Right cardiac atrium (tissue), 5 donors: ENCODE data around the gene PRKN. TPM values are rescaled to one million over a fixed set of nuclear protein-coding genes. Genes with fewer than 3 reads are reported as not detected.
A peak's percentile ranks its signal among the peaks of the same experiment; 100 is the strongest.

ENCODE experiments used
- ATAC-seq, 2 donors: fragments of 200-7000 bp; cut with Tn5 transposase; one replicate each; pipeline versions ENCODE4 v1.8.0 to v1.9.1; 2020; ENCODE audit warnings: moderate library complexity in 2 of 2, mild to moderate bottlenecking in 1 of 2
- DNase-seq, 3 donors: peaks; one replicate each; pipeline ENCODE4 v3.0.0-alpha.2; 2020
- H3K27ac ChIP-seq: one replicate; pipeline ENCODE4 v1.5.1; 2013; ENCODE audit warnings: mild to moderate bottlenecking, low read length, control low read depth, moderate library complexity
- H3K27me3 ChIP-seq: one replicate; pipeline ENCODE4 v1.6.1; 2013; ENCODE audit not compliant: control insufficient read depth, insufficient read depth
- H3K4me1 ChIP-seq: one replicate; pipeline ENCODE4 v1.6.1; 2013; ENCODE audit warnings: low read length; ENCODE audit not compliant: control insufficient read depth, insufficient read depth
- H3K4me3 ChIP-seq: one replicate; pipeline ENCODE4 v1.5.1; 2013; ENCODE audit warnings: low read length, control low read depth
- H3K9me3 ChIP-seq: one replicate; pipeline ENCODE4 v1.6.1; 2013; ENCODE audit warnings: low read length; ENCODE audit not compliant: control insufficient read depth
- WGBS: extraction: QIAGEN DNeasy Blood & Tissue Kit; methylation state at CpG from one replicate; pipeline ENCODE4 v1.1.7; 2013; 5-methylcytosine and 5-hydroxymethylcytosine counted together
- intact Hi-C, 4 donors: fragments of 100-400 bp; cut with DNase I; formaldehyde crosslinking; loops; one replicate each; pipeline versions ENCODE4 v1.11.0 to v1.14.0; 2022 to 2023
- polyA plus RNA-seq: library from polyadenylated mRNA; stranded (reverse); fragments of 200-250 nt; gene quantifications from one replicate; pipeline ENCODE4 v1.2.3, GENCODE V29; 2013
- total RNA-seq, 4 donors: library from RNA; stranded (reverse); fragmentation: NEBNext Ultra II Directional; extraction: Animal tissue kit (Norgen Biotek cat#: 25700); gene quantifications; one replicate each; pipeline ENCODE4 v1.2.1, GENCODE V29; 2021
- donor health status: healthy with polysubstance abuse.
- donor health status: DM: no; HTN: yes; CAD: no.
- donor health status: DM: no; HTN: no; CAD: no.
- donor health status: DM: no; HTN: yes; CAD: no; lungs with severe emphysema.
- donor health status: DM: yes; HTN: yes; CAD: no.

Gene PRKN
- total and polyA plus RNA-seq, 5 donors, result 9.6 to 33.0 (median 24.8) TPM

- WGBS, result 76% methylated on average over 8 of the region's 8 CpGs
- H3K4me1 ChIP-seq, result no peaks in the 10 kb centered on the region
- ATAC-seq (no peak), DNase-seq (no peak)
- H3K27ac ChIP-seq, result no peak overlapping the region
- H3K27me3 ChIP-seq, result no peaks in the 10 kb centered on the region
- intact Hi-C loops, result no loop called here
- no peak overlapping the region for H3K4me3 ChIP-seq
- peaks cover 3% of the 10 kb centered on the region for H3K9me3 ChIP-seq
Observed at GRCh38 chr6:161792851-161793493, 934.6 kb downstream of the PRKN start.

DNA sequence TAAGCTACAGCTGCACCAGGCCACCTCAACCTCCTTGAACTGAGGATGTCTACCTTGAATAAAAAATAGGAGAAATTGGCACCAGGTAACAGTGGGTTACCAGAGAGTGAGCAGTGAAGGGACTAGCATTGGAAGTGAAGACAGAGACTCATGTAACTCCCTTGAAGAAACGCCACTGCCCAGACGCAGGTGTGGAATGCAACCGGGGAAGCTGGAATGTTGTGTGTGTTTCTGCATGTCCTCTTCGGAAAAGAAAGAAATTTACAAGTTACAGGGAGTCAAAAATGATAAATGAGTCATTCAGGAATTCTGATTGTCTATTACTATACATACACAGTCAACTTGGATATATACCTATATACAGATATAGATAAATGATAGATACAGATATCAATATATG lies 939.0 kb downstream of the PRKN start:
- no peak for ATAC-seq
- 83% methylated on average over 4 of the region's 4 CpGs for whole genome bisulfite sequencing
- H3K27me3 ChIP-seq, result no peaks in the 10 kb centered on the region
- DNase-seq, result no peak
- H3K27ac ChIP-seq, result no peak overlapping the region
- H3K4me3 ChIP-seq, result no peak overlapping the region
- intact Hi-C loops, result no loop called here
- H3K4me1 ChIP-seq, result no peaks in the 10 kb centered on the region
- H3K9me3 ChIP-seq, result peaks cover 3% of the 10 kb centered on the region

GRCh38 chr6:161772176-161772575 lies 955.4 kb downstream of the PRKN start:
- Histone ChIP-seq H3K9me3 (no peaks in the 10 kb centered on the region), H3K4me1 (no peaks in the 10 kb centered on the region), H3K27me3 (no peaks in the 10 kb centered on the region), H3K27ac (no peak overlapping the region), H3K4me3 (no peak overlapping the region)
- DNase-seq, result no peak
- 90% methylated on average over 7 of the region's 7 CpGs for WGBS
- intact Hi-C loops, result no loop called here
- no peak for ATAC-seq

DNA sequence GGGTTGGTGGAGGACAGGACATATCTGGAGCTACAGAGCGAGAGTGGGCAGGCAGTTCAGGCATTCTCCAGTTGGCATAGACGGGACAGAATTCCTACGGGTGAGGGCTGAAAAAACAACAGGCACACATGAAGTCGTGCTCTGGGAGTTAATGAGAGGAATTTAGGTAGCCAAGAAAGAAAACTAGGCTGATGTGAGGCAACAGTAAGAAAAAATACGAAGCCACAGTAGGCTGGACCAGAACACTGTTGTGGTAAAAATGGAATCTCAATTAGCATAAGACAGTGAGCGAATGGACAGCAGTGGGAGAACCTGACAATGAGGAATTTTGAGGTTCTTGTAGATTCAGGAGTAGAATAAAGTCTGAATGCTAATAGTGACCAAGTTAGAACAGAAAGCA lies 965.6 kb downstream of the PRKN start:
- WGBS, result 88% methylated on average over 6 of the region's 6 CpGs
- no peaks in the 10 kb centered on the region for H3K9me3 ChIP-seq
- intact Hi-C loops, result no loop called here
- DNase-seq (no peak), ATAC-seq (no peak)
- H3K4me3 ChIP-seq, result no peak overlapping the region
- no peaks in the 10 kb centered on the region for H3K27me3 ChIP-seq
- H3K27ac ChIP-seq, result no peak overlapping the region
- H3K4me1 ChIP-seq, result no peaks in the 10 kb centered on the region

DNA sequence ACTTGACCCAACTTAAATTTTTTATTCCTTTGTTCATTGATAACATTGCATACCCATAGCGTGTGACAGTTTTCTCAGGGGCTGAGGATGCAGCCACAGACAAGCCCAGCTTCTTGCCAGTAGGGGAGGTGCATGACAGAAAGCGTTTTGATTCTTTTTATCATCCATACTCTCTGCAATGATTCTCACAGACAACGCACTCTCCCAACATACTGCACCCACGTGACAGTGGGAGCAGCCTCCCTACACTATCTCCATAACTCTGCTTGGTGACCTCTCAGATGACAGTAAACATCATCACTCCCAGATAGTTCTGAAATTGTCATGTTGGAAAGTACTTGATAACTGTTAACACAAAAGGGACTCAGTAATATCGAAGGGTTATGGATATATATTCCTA lies 972.5 kb downstream of the PRKN start:
- intact Hi-C loops, result no loop called here
- H3K27ac ChIP-seq, result no peak overlapping the region
- WGBS, result 61% methylated on average over 5 of the region's 5 CpGs
- no peak overlapping the region for H3K4me3 ChIP-seq
- no peak for DNase-seq
- no peaks in the 10 kb centered on the region for H3K27me3 ChIP-seq
- H3K9me3 ChIP-seq, result no peaks in the 10 kb centered on the region
- no peaks in the 10 kb centered on the region for H3K4me1 ChIP-seq
- no peak for ATAC-seq

DNA sequence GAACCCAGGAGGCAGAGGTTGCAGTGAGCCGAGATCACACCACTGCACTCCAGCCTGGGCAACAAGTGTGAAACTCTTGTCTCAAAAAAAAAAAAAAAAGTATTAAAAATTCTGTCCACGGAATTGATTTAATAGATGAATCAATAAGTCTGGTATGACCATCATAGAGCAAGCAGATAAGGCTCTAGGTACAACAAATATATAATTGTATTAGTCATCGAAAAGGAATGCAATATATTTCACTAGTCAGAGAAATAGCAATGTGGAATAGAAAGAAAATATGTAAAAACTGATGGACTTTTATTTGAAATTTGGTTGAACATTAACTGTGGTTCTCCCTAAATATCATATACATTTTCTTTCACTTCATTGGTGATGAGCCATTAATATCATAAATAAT lies 976.9 kb downstream of the PRKN start:
- intact Hi-C loops, result no loop called here
- 93% methylated on average over 3 of the region's 3 CpGs for WGBS
- ATAC-seq (no peak), DNase-seq (no peak)
- Histone ChIP-seq H3K4me3 (no peak overlapping the region), H3K4me1 (no peaks in the 10 kb centered on the region), H3K9me3 (no peaks in the 10 kb centered on the region), H3K27me3 (no peaks in the 10 kb centered on the region), H3K27ac (no peak overlapping the region)

DNA sequence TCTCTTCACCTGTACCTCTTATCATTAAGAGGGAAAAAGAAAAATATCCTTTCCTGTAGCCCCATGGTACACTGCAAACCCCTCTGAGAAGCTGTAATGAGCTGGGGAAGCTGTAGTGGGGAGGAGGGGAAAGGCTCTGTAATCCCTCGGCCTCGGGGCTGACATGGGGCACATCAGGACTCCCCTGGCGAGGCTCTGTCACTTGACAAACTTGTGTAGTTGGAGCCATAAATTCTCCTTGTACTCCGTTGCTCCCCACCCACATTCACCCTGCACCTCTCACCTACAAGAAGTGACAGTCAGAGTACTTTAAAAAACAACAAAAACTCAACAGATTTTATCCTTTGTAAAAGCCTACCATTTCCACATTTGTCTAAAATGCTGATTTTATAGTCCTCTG lies 978.0 kb downstream of the PRKN start:
- 78% methylated on average over 4 of the region's 4 CpGs for WGBS
- intact Hi-C loops, result no loop called here
- no peak for DNase-seq
- Histone ChIP-seq H3K4me3 (no peak overlapping the region), H3K4me1 (no peaks in the 10 kb centered on the region), H3K27me3 (no peaks in the 10 kb centered on the region), H3K9me3 (no peaks in the 10 kb centered on the region), H3K27ac (no peak overlapping the region)
- ATAC-seq, result no peak

GRCh38 chr6:161748535-161749416 lies 978.8 kb downstream of the PRKN start:
- H3K4me3 ChIP-seq, result no peak overlapping the region
- H3K27ac ChIP-seq, result no peak overlapping the region
- no peaks in the 10 kb centered on the region for H3K9me3 ChIP-seq
- no peaks in the 10 kb centered on the region for H3K27me3 ChIP-seq
- ATAC-seq (peak in 1 of 2 donors; percentile 54), DNase-seq (peak; percentile 47 to 79 (median 70))
- no peaks in the 10 kb centered on the region for H3K4me1 ChIP-seq
- WGBS, result 60% methylated on average over 18 of the region's 18 CpGs
- intact Hi-C loops, result no loop called here

DNA sequence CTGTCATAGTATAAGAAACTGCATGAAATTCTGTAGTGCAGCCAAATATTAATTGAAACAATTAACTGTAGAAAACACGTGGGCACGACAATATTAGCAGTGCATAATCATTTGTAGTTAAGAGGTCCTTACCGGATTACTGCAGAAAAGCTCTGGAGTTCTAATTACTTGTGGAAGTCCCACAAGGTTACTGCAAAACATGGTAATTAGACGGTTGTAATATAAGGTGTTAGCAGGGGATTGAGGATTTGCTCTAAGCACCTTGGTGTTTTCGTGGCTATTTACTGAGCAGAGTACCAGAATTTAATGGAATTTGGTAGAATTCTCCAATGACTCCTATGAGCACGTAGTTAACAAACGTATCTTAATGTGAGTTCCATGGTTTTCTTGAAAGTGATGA lies 980.1 kb downstream of the PRKN start:
- H3K27me3 ChIP-seq, result no peaks in the 10 kb centered on the region
- H3K9me3 ChIP-seq, result no peaks in the 10 kb centered on the region
- H3K4me1 ChIP-seq, result no peaks in the 10 kb centered on the region
- intact Hi-C loops, result no loop called here
- 89% methylated on average over 7 of the region's 7 CpGs for WGBS
- no peak overlapping the region for H3K4me3 ChIP-seq
- H3K27ac ChIP-seq, result no peak overlapping the region
- no peak for ATAC-seq
- DNase-seq, result no peak

DNA sequence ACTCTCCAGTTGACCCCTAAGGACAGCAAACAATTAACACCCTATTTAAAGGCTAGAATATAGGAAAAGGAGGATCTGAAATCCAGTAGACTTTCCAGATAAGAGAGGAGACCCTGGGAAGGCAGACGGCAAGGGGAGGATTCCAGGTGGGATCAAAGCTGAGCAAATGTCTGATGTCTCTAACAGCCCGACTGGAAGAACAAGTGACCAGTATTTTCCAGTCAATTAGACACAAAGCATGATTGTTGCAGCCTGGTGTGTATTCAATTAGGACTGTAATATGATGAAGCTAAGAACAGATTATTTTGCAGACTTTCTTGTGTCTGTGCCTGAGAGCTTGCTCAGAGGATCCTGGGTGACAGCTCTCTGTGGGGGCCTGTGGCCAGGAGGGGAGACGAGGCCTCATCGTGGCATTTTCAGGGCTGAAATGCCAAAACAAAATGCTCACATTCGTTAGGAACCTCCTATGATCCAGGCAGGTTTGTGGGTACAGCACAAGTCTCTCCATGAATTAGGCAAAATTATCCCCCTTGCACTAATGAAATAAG lies 981.9 kb downstream of the PRKN start:
- DNase-seq, result no peak
- no peaks in the 10 kb centered on the region for H3K4me1 ChIP-seq

GRCh38 chr6:161745128-161745527 lies 982.4 kb downstream of the PRKN start:
- H3K4me1 ChIP-seq, result no peaks in the 10 kb centered on the region
- no peaks in the 10 kb centered on the region for H3K9me3 ChIP-seq
- no peak overlapping the region for H3K27ac ChIP-seq
- ATAC-seq (no peak), DNase-seq (no peak)
- H3K27me3 ChIP-seq, result no peaks in the 10 kb centered on the region
- intact Hi-C loops, result no loop called here
- 81% methylated on average over 2 of the region's 2 CpGs for WGBS
- H3K4me3 ChIP-seq, result no peak overlapping the region

More for the DNA sequence above, 981.9 kb downstream of the PRKN start:
- intact Hi-C loops, result no loop called here
- H3K27me3 ChIP-seq, result no peaks in the 10 kb centered on the region
- ATAC-seq, result no peak
- no peaks in the 10 kb centered on the region for H3K9me3 ChIP-seq
- no peak overlapping the region for H3K27ac ChIP-seq
- WGBS, result 68% methylated on average over 5 of the region's 5 CpGs
- H3K4me3 ChIP-seq, result no peak overlapping the region
